ENCODE data around the gene HSDL2. TPM values are rescaled to one million over a fixed set of nuclear protein-coding genes. Genes with fewer than 3 reads are reported as not detected.

HSDL2 gene
- total RNA-seq, 1 experiment from 2014 or later: 24.4 TPM

GRCh38 chr9:112439825-112440224 is 59.9 kb downstream of the HSDL2 start:
- no peak overlapping the region for H3K27ac Mint-ChIP-seq (ENCODE audit: unreplicated experiment)
- no peaks in the 10 kb centered on the region for H3K27me3 Mint-ChIP-seq (ENCODE audit: unreplicated experiment)
- CTCF ChIA-PET: interaction anchor here (0.6 kb wide), 1 partner anchor 68 kb away, joined by 3 read pairs; no protein-coding TSS in a partner anchor
- H3K4me1 Mint-ChIP-seq (ENCODE audit: low read depth, unreplicated experiment): peaks cover 8% of the 10 kb centered on the region
- DNase-seq: peak; percentile 30
- no peak for TF ChIP-seq CTCF (IDR thresholded peaks at IDR 0.05; ENCODE audit: unreplicated experiment)
- intact Hi-C loops (cut with micrococcal nuclease; ENCODE audit: unreplicated experiment): loop anchor here (5.0 kb wide), 1 partner anchor 272 kb away; no protein-coding TSS in a partner anchor
- H3K4me3 Mint-ChIP-seq (ENCODE audit: low read depth, unreplicated experiment): no peak overlapping the region
- no peaks in the 10 kb centered on the region for H3K9me3 Mint-ChIP-seq (ENCODE audit: low read depth, unreplicated experiment)
- no TSS peak for BruUV-seq (replicated peaks)
- no peaks in the 10 kb centered on the region for H3K36me3 Mint-ChIP-seq (ENCODE audit: insufficient read depth, unreplicated experiment)

- Mint-ChIP-seq H3K9me3 (ENCODE audit: low read depth, unreplicated experiment) (no peaks in the 10 kb centered on the region), H3K27me3 (ENCODE audit: unreplicated experiment) (no peaks in the 10 kb centered on the region), H3K36me3 (ENCODE audit: insufficient read depth, unreplicated experiment) (no peaks in the 10 kb centered on the region), H3K27ac (ENCODE audit: unreplicated experiment) (no peak overlapping the region), H3K4me3 (ENCODE audit: low read depth, unreplicated experiment) (no peak overlapping the region), H3K4me1 (ENCODE audit: low read depth, unreplicated experiment) (peaks cover 8% of the 10 kb centered on the region)
- no TSS peak for BruUV-seq (replicated peaks)
- no peak for DNase-seq
- CTCF ChIA-PET: interaction anchor here (0.6 kb wide), 1 partner anchor 88 kb away, joined by 3 read pairs; no protein-coding TSS in a partner anchor
- intact Hi-C loops (cut with micrococcal nuclease; ENCODE audit: unreplicated experiment): loop anchor here (5.0 kb wide), 1 partner anchor 269 kb away; no protein-coding TSS in a partner anchor
- TF ChIP-seq CTCF (IDR thresholded peaks at IDR 0.05; ENCODE audit: unreplicated experiment): no peak
Observed at GRCh38 chr9:112443200-112443599, 63.3 kb downstream of the HSDL2 start.

GRCh38 chr9:112443636-112444035 is 63.7 kb downstream of the HSDL2 start:
- H3K36me3 Mint-ChIP-seq (ENCODE audit: insufficient read depth, unreplicated experiment): no peaks in the 10 kb centered on the region
- DNase-seq: no peak
- no peaks in the 10 kb centered on the region for H3K9me3 Mint-ChIP-seq (ENCODE audit: low read depth, unreplicated experiment)
- intact Hi-C loops (cut with micrococcal nuclease; ENCODE audit: unreplicated experiment): loop anchor here (5.0 kb wide), 1 partner anchor 269 kb away; no protein-coding TSS in a partner anchor
- TF ChIP-seq CTCF (IDR thresholded peaks at IDR 0.05; ENCODE audit: unreplicated experiment): no peak
- H3K27ac Mint-ChIP-seq (ENCODE audit: unreplicated experiment): no peak overlapping the region
- H3K27me3 Mint-ChIP-seq (ENCODE audit: unreplicated experiment): no peaks in the 10 kb centered on the region
- no TSS peak for BruUV-seq (replicated peaks)
- H3K4me3 Mint-ChIP-seq (ENCODE audit: low read depth, unreplicated experiment): no peak overlapping the region
- CTCF ChIA-PET: interaction anchor here (0.6 kb wide), 1 partner anchor 88 kb away, joined by 3 read pairs; no protein-coding TSS in a partner anchor
- peaks cover 8% of the 10 kb centered on the region for H3K4me1 Mint-ChIP-seq (ENCODE audit: low read depth, unreplicated experiment)

- CTCF ChIA-PET: interaction anchor here (0.6 kb wide), 1 partner anchor 44 kb away, joined by 4 read pairs; no protein-coding TSS in a partner anchor
- Mint-ChIP-seq H3K27me3 (ENCODE audit: unreplicated experiment) (no peaks in the 10 kb centered on the region), H3K4me1 (ENCODE audit: low read depth, unreplicated experiment) (peaks cover 3% of the 10 kb centered on the region), H3K36me3 (ENCODE audit: insufficient read depth, unreplicated experiment) (no peaks in the 10 kb centered on the region), H3K4me3 (ENCODE audit: low read depth, unreplicated experiment) (no peak overlapping the region), H3K9me3 (ENCODE audit: low read depth, unreplicated experiment) (no peaks in the 10 kb centered on the region), H3K27ac (ENCODE audit: unreplicated experiment) (no peak overlapping the region)
- BruUV-seq (replicated peaks): no TSS peak
- no peak for DNase-seq
- intact Hi-C loops (cut with micrococcal nuclease; ENCODE audit: unreplicated experiment): no loop called here
- no peak for TF ChIP-seq CTCF (IDR thresholded peaks at IDR 0.05; ENCODE audit: unreplicated experiment)
Observed at GRCh38 chr9:112445196-112445595, 65.3 kb downstream of the HSDL2 start.
